Neural progenitor cell (in vitro differentiated cells): ENCODE measurements around the gene ATXN1. TPM values are rescaled to one million over a fixed set of nuclear protein-coding genes. Genes with fewer than 3 reads are reported as not detected.

Source experiments
- DNase-seq: peaks from one replicate; pipeline ENCODE4 v3.0.0-alpha.2; 2016; ENCODE audit warnings: low spot score
- H2AFZ ChIP-seq: fragments of 200-600 bp; sonication (generic); replicated peaks from 2 replicates; pipeline ENCODE4 v1.6.1; 2016; ENCODE audit warnings: antibody characterized with exemption
- H3F3A ChIP-seq: fragments of 200-600 bp; sonication (generic); 2 replicates; pipeline ENCODE4 v1.6.1; 2016; ENCODE audit warnings: antibody characterized with exemption, low read depth
- H3K27ac ChIP-seq: fragments of 200-600 bp; sonication (generic); 2 replicates; pipeline ENCODE4 v1.5.1; 2016; ENCODE audit warnings: mild to moderate bottlenecking
- H3K27me3 ChIP-seq: fragments of 200-600 bp; sonication (generic); 2 replicates; pipeline ENCODE4 v1.6.1; 2016; ENCODE audit warnings: mild to moderate bottlenecking, moderate library complexity
- H3K36me3 ChIP-seq: fragments of 200-600 bp; sonication (generic); 2 replicates; pipeline ENCODE4 v1.5.1; 2016
- H3K4me1 ChIP-seq: fragments of 200-600 bp; sonication (generic); 2 replicates; pipeline ENCODE4 v1.6.1; 2016; ENCODE audit warnings: mixed run types
- H3K4me2 ChIP-seq: fragments of 200-600 bp; sonication (generic); 2 replicates; pipeline ENCODE4 v1.6.1; 2016
- H3K4me3 ChIP-seq: fragments of 200-600 bp; sonication (generic); 2 replicates; pipeline ENCODE4 v1.5.1; 2016
- H3K79me2 ChIP-seq: fragments of 200-600 bp; sonication (generic); 2 replicates; pipeline ENCODE4 v1.6.1; 2016; ENCODE audit warnings: low read depth
- H3K9ac ChIP-seq: fragments of 200-600 bp; sonication (generic); 2 replicates; pipeline ENCODE4 v1.6.1; 2016
- H3K9me3 ChIP-seq: fragments of 200-600 bp; sonication (generic); 2 replicates; pipeline ENCODE4 v1.5.1; 2016; ENCODE audit warnings: low read depth
- H4K20me1 ChIP-seq: fragments of 200-600 bp; sonication (generic); 2 replicates; pipeline ENCODE4 v1.6.1; 2016; ENCODE audit warnings: low read depth
- H3K27ac Mint-ChIP-seq: 3 replicates; pipeline ENCODE4 v1.8.0; 2021; ENCODE audit warnings: mixed read lengths
- H3K27me3 Mint-ChIP-seq: 2 replicates; pipeline ENCODE4 v1.8.0; 2022; ENCODE audit warnings: low read depth, mild to moderate bottlenecking, inconsistent platforms, moderate library complexity, mixed read lengths; ENCODE audit not compliant: insufficient read depth
- H3K36me3 Mint-ChIP-seq: 3 replicates; pipeline ENCODE4 v1.8.0; 2021; ENCODE audit warnings: mixed read lengths
- H3K4me1 Mint-ChIP-seq: 3 replicates; pipeline ENCODE4 v1.8.0; 2021; ENCODE audit warnings: mixed read lengths
- H3K4me3 Mint-ChIP-seq: 3 replicates; pipeline ENCODE4 v1.8.0; 2021; ENCODE audit warnings: mild to moderate bottlenecking, moderate library complexity, mixed read lengths
- H3K9me3 Mint-ChIP-seq: 3 replicates; pipeline ENCODE4 v1.8.0; 2020; ENCODE audit warnings: mixed read lengths
- CTCF ChIP-seq: fragments of 200-600 bp; sonication (generic); IDR thresholded peaks from 2 replicates; pipeline ENCODE4 v1.5.1; 2017; ENCODE audit warnings: antibody characterized with exemption, mild to moderate bottlenecking
- EZH2 ChIP-seq: fragments of 200-600 bp; sonication (generic); IDR thresholded peaks from 2 replicates; pipeline ENCODE4 v1.6.1; 2017; ENCODE audit warnings: antibody characterized with exemption, mild to moderate bottlenecking, moderate library complexity
- EZH2phosphoT487 ChIP-seq: fragments of 200-600 bp; sonication (generic); IDR thresholded peaks from 2 replicates; pipeline ENCODE4 v1.6.1; 2017; ENCODE audit warnings: antibody characterized with exemption
- total RNA-seq: library from RNA; depleted of rRNA; stranded (reverse); fragments of >200 nt; gene quantifications from 2 replicates; pipeline ENCODE4 v1.2.3, GENCODE V29; 2015; ENCODE audit warnings: low replicate concordance

ATXN1 gene
- total RNA-seq, 1 donor from 2014 or later = 3.6 TPM

GRCh38 chr6:16358531-16359138 lies 402.6 kb downstream of the ATXN1 start:
- Mint-ChIP-seq H3K36me3 (no peaks in the 10 kb centered on the region), H3K27ac (no peak overlapping the region), H3K9me3 (no peaks in the 10 kb centered on the region), H3K4me1 (peaks cover 17% of the 10 kb centered on the region), H3K4me3 (no peak overlapping the region), H3K27me3 (no peaks in the 10 kb centered on the region)
- Histone ChIP-seq H3K9me3 (no peaks in the 10 kb centered on the region), H3F3A (no peaks in the 10 kb centered on the region), H3K79me2 (no peaks in the 10 kb centered on the region), H3K4me3 (no peak overlapping the region), H3K36me3 (no peaks in the 10 kb centered on the region), H3K4me1 (no peaks in the 10 kb centered on the region), H4K20me1 (no peaks in the 10 kb centered on the region), H3K4me2 (no peak overlapping the region), H3K27me3 (no peaks in the 10 kb centered on the region), H3K27ac (no peak overlapping the region), H3K9ac (no peak overlapping the region), H2AFZ (no peak overlapping the region)
- TF ChIP-seq CTCF (no peak), EZH2 (no peak), EZH2phosphoT487 (no peak)
- no peak for DNase-seq

- H3K27me3 ChIP-seq = no peaks in the 10 kb centered on the region
- no peak for DNase-seq
- H4K20me1 ChIP-seq = no peaks in the 10 kb centered on the region
- H3K9ac ChIP-seq = no peak overlapping the region
- H3K79me2 ChIP-seq = no peaks in the 10 kb centered on the region
- peaks cover 4% of the 10 kb centered on the region for H3K27me3 Mint-ChIP-seq
- H3K27ac ChIP-seq = no peak overlapping the region
- TF ChIP-seq EZH2phosphoT487 (no peak), EZH2 (no peak), CTCF (no peak)
- no peak overlapping the region for H2AFZ ChIP-seq
- no peak overlapping the region for H3K4me2 ChIP-seq
- H3K4me3 ChIP-seq = no peak overlapping the region
- no peak overlapping the region for H3K27ac Mint-ChIP-seq
- no peaks in the 10 kb centered on the region for H3K36me3 Mint-ChIP-seq
- H3K4me3 Mint-ChIP-seq = no peak overlapping the region
- no peaks in the 10 kb centered on the region for H3K9me3 ChIP-seq
- H3K4me1 ChIP-seq = peaks cover 9% of the 10 kb centered on the region
- H3K4me1 Mint-ChIP-seq = peaks cover 20% of the 10 kb centered on the region
- no peaks in the 10 kb centered on the region for H3K9me3 Mint-ChIP-seq
- no peaks in the 10 kb centered on the region for H3F3A ChIP-seq
- H3K36me3 ChIP-seq = no peaks in the 10 kb centered on the region
Observed at GRCh38 chr6:16355699-16356446, 405.4 kb downstream of the ATXN1 start.

- no peak for DNase-seq
- Mint-ChIP-seq H3K27ac (no peak overlapping the region), H3K4me1 (peaks cover 20% of the 10 kb centered on the region), H3K36me3 (no peaks in the 10 kb centered on the region), H3K27me3 (peaks cover 4% of the 10 kb centered on the region), H3K9me3 (no peaks in the 10 kb centered on the region), H3K4me3 (no peak overlapping the region)
- no peaks in the 10 kb centered on the region for H3F3A ChIP-seq
- no peak overlapping the region for H3K4me2 ChIP-seq
- H3K27ac ChIP-seq = no peak overlapping the region
- no peak overlapping the region for H3K9ac ChIP-seq
- no peak overlapping the region for H2AFZ ChIP-seq
- no peaks in the 10 kb centered on the region for H3K36me3 ChIP-seq
- no peaks in the 10 kb centered on the region for H3K27me3 ChIP-seq
- TF ChIP-seq CTCF = no peak
- no peak for TF ChIP-seq EZH2phosphoT487
- no peak for TF ChIP-seq EZH2
- H3K4me1 ChIP-seq = peaks cover 9% of the 10 kb centered on the region
- no peaks in the 10 kb centered on the region for H3K79me2 ChIP-seq
- H4K20me1 ChIP-seq = no peaks in the 10 kb centered on the region
- H3K9me3 ChIP-seq = no peaks in the 10 kb centered on the region
- H3K4me3 ChIP-seq = no peak overlapping the region
Observed at GRCh38 chr6:16355238-16355637, 406.0 kb downstream of the ATXN1 start.
